Right lobe of liver (tissue), 6 donors: ENCODE results near the gene BRDT. TPM values are rescaled to one million over a fixed set of nuclear protein-coding genes. Genes with fewer than 3 reads are reported as not detected.
"Not testable (repeated sequence)": the region's sequence is repeated elsewhere in the genome, so short reads cannot be mapped to it uniquely, and the experiment has no call there.

Source experiments
- ATAC-seq, 4 donors: fragments of 200-7000 bp; cut with Tn5 transposase; one replicate each; pipeline ENCODE4 v1.9.1; 2020; ENCODE audit warnings: mild to moderate bottlenecking in 4 of 4, moderate library complexity in 4 of 4
- DNase-seq, 3 donors: peaks; one replicate each; pipeline ENCODE4 v3.0.0-alpha.2; 2020
- H3K27ac ChIP-seq, 3 donors: fragments of 200-600 bp; one replicate each; pipeline ENCODE4 v1.8.0; 2022
- H3K27me3 ChIP-seq, 2 donors: fragments of 200-600 bp; one replicate each; pipeline ENCODE4 v1.8.0; 2022
- H3K36me3 ChIP-seq, 4 donors: fragments of 200-600 bp; sonication (generic) in 1 of 4; one replicate each; pipeline versions ENCODE4 v1.5.1 to v1.8.0; 2017 to 2022; ENCODE audit warnings: control low read depth in 1 of 4
- H3K4me1 ChIP-seq, 4 donors: fragments of 200-600 bp; sonication (generic) in 1 of 4; one replicate each; pipeline versions ENCODE4 v1.5.1 to v1.8.0; 2017 to 2022; ENCODE audit warnings: control low read depth in 1 of 4
- H3K4me3 ChIP-seq, 3 donors: fragments of 200-600 bp; one replicate each; pipeline ENCODE4 v1.8.0; 2022
- H3K9me3 ChIP-seq, 4 donors: fragments of 200-600 bp; sonication (generic) in 1 of 4; one replicate each; pipeline versions ENCODE4 v1.5.1 to v1.8.0; 2017 to 2022; ENCODE audit warnings: control low read depth in 1 of 4
- POLR2A ChIP-seq: fragments of 450-650 bp; IDR thresholded peaks from one replicate; pipeline ENCODE4 v1.6.1; 2017; ENCODE audit warnings: antibody characterized with exemption, mild to moderate bottlenecking
- WGBS: methylation state at CpG from one replicate; pipeline ENCODE4 v1.1.6; 2018; ENCODE audit warnings: low coverage, low lambda C conversion rate; ENCODE audit not compliant: insufficient coverage; ENCODE audit errors: missing lambda C conversion rate; 5-methylcytosine and 5-hydroxymethylcytosine counted together
- intact Hi-C, 2 donors: fragments of 100-400 bp; cut with DNase I; formaldehyde crosslinking; loops; one replicate each; pipeline versions ENCODE4 v1.11.2 to v1.14.1; 2022
- total RNA-seq, 6 experiments: library from RNA; depleted of rRNA in 2 of 6; stranded (reverse); fragments of >200 nt in 2 of 6; fragmentation: NEBNext Ultra II Directional in 3 of 6; extraction: Animal tissue kit (Norgen Biotek cat#: 25700) in 3 of 6; gene quantifications; one replicate each; pipeline versions ENCODE4 v1.1.0 to v1.2.4, GENCODE V29; 2016 to 2023
- TF ChIP-seq, protein P1 (sequence below), 4 donors: fragments of 200-600 bp in 3 of 4; fragments of 450-650 bp in 1 of 4; IDR thresholded peaks; one replicate each; pipeline versions ENCODE4 v1.5.1 to v1.8.0; 2016 to 2022; ENCODE audit warnings: antibody characterized with exemption in 4 of 4, mild to moderate bottlenecking in 2 of 4
- donor health status: DM: no; HTN: yes; CAD: no.
- donor health status: DM: no; HTN: no; CAD: no.
- donor health status: DM: no; HTN: no; CAD: no.
- donor health status: DM: no; HTN: yes; CAD: no.
- donor health status: DM: no; HTN: yes; CAD: no.

The BRDT gene
- total RNA-seq, 6 experiments from 2014 or later: not detected

DNA sequence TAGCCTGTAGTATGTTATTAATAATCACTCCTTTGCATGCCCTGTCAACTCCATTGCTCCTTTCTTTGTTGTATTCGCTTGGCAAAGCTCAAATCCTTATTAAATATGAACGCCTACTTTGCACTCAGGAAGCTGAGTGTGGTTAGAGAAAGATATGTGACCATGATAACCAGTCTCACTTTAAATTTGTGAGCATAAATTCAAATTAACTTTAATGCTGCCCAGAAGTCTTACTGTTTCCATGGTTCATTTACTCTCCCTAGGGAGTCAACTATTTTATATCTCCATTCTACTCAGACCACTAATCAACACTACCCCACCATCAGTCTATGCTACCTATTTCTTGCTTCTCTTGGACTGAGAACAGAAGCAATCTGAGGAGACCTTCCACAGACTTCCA, 68.5 kb downstream of the BRDT start:
- WGBS: 61% methylated on average over 2 of the region's 2 CpGs

DNA sequence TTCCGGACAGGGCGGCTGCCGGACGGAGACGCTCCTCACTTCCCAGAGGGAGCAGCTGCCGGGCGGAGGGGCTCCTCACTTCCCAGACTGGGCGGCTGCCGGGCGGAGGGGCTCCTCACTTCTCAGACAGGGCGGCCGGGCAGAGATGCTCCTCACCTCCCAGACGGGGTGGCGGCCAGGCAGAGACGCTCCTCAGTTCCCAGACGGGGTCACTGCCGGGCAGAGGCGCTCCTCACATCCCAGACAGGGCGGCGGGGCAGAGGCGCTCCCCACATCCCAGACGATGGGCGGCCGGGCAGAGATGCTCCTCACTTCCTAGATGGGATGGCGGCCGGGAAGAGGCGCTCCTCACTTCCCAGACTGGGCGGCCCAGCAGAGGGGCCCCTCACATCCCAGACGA, 76.8 kb downstream of the BRDT start:
- H3K4me1 ChIP-seq, ATAC-seq, H3K4me3 ChIP-seq, H3K36me3 ChIP-seq, H3K27me3 ChIP-seq, intact Hi-C loops, H3K27ac ChIP-seq, DNase-seq, H3K9me3 ChIP-seq: not testable (repeated sequence)
- 77% methylated on average over 5 of the region's 29 CpGs for whole genome bisulfite sequencing

More for the DNA sequence above, 68.5 kb downstream of the BRDT start:
- no peak overlapping the region for H3K27ac ChIP-seq
- no peaks in the 10 kb centered on the region for H3K36me3 ChIP-seq
- no peak for DNase-seq
- intact Hi-C loops: no loop called here
- H3K9me3 ChIP-seq: no peaks in the 10 kb centered on the region
- H3K27me3 ChIP-seq: no peaks in the 10 kb centered on the region
- ATAC-seq: no peak
- no peaks in the 10 kb centered on the region for H3K4me1 ChIP-seq
- no peak overlapping the region for H3K4me3 ChIP-seq
- TF ChIP-seq, protein P1, sequence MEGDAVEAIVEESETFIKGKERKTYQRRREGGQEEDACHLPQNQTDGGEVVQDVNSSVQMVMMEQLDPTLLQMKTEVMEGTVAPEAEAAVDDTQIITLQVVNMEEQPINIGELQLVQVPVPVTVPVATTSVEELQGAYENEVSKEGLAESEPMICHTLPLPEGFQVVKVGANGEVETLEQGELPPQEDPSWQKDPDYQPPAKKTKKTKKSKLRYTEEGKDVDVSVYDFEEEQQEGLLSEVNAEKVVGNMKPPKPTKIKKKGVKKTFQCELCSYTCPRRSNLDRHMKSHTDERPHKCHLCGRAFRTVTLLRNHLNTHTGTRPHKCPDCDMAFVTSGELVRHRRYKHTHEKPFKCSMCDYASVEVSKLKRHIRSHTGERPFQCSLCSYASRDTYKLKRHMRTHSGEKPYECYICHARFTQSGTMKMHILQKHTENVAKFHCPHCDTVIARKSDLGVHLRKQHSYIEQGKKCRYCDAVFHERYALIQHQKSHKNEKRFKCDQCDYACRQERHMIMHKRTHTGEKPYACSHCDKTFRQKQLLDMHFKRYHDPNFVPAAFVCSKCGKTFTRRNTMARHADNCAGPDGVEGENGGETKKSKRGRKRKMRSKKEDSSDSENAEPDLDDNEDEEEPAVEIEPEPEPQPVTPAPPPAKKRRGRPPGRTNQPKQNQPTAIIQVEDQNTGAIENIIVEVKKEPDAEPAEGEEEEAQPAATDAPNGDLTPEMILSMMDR (IDR thresholded peaks at IDR 0.05): no peak
- TF ChIP-seq POLR2A: no peak

DNA sequence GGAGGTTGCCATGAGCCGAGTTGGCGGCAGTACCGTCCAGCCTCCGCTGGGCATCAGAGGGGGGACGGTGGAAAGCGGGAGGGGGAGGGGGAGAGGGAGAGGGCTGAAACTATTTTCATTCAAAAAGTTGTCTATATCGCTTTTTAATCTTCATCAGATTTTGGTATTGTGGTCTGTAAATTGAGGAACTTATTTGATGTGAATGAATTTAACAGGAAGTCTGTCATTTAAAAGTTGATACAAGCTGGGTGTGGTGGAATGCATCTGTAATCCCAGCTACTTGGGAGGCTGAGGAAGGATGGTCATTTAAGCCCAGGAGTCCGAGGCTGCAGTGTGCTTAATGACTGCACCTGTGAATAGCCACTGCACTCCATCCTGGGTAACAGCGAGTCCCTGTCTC, 77.6 kb downstream of the BRDT start:
- H3K4me3 ChIP-seq: no peak overlapping the region
- H3K27me3 ChIP-seq: peaks cover 0 to 4% of the 10 kb centered on the region in 2 donors
- WGBS: 68% methylated on average over 9 of the region's 9 CpGs
- no peaks in the 10 kb centered on the region for H3K9me3 ChIP-seq
- H3K27ac ChIP-seq: no peak overlapping the region
- no peak for TF ChIP-seq POLR2A
- intact Hi-C loops: no loop called here
- DNase-seq: no peak
- H3K4me1 ChIP-seq: no peaks in the 10 kb centered on the region
- no peak for ATAC-seq
- H3K36me3 ChIP-seq: no peaks in the 10 kb centered on the region

DNA sequence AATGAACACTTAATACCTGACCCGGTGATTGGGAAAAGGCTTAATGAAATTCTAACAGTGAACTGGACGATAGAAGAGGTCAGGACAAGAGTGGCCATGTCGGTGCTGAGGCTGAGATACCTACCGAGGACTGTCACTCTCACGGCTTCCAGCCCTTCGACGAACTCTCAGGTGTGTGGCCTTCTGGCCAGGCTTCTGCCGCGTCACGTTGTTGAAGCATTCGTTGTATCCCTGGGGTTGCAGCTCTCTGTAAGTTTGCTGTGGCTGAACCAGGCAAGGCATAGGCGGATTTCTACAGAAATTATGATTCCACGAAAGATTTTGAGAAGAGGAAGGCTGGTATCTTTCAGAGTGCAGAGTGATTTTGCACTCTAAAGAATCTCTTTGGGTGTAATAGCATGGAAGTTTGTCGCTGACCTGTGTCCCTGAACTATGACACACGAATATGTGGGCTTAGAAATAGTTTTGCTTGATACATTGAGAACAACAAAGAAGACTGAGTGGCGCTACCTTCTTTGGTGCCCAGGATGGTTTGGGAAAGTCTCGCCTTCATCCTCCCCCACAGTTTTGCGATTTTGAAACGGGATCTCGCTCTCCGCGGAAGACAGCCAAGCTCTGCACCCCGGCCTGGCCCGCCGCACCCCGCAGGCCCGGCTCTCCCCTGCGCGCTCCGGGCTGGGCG, 80.2 kb downstream of the BRDT start:
- Histone ChIP-seq H3K27me3 (peaks cover 0 to 4% of the 10 kb centered on the region in 2 donors), H3K36me3 (no peaks in the 10 kb centered on the region), H3K4me1 (no peaks in the 10 kb centered on the region), H3K27ac (no peak overlapping the region), H3K4me3 (peak overlapping the region in 1 of 3 donors; percentile 40), H3K9me3 (no peaks in the 10 kb centered on the region)
- intact Hi-C loops: no loop called here
- DNase-seq: no peak
- no peak for TF ChIP-seq POLR2A
- TF ChIP-seq, protein P1 (IDR thresholded peaks at IDR 0.05): no peak
- ATAC-seq: no peak
- 37% methylated on average over 14 of the region's 31 CpGs for WGBS

DNA sequence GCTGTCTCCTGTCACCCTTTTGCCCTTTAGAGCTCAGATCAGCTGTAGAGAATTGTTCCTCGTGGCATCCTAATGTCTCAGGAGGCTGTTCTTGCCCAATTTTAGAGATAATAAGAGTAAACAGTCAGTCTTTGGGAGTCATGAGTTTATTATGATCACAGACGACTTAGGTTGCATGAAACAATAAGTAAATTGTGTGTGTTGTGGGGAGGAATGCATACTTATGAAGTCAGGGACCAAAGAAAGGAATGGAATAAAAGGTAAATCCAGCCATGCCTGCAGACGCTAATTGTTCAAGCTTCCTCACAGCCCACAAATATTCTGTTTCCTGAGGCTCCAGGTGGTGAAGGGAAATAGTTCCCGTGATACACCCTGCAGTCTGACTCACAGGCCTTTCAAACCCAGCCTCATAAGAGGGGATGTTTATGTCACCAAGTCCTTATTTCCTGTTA, 81.5 kb downstream of the BRDT start:
- intact Hi-C loops: no loop called here
- Histone ChIP-seq H3K36me3 (no peaks in the 10 kb centered on the region), H3K4me1 (no peaks in the 10 kb centered on the region), H3K27ac (no peak overlapping the region), H3K27me3 (peaks cover 0 to 4% of the 10 kb centered on the region in 2 donors), H3K9me3 (no peaks in the 10 kb centered on the region), H3K4me3 (no peak overlapping the region)
- no peak for DNase-seq
- WGBS: 34% methylated on average over 4 of the region's 4 CpGs
- ATAC-seq: peak in 2 of 4 donors; percentile 35 to 55
- TF ChIP-seq, protein P1 (IDR thresholded peaks at IDR 0.05): no peak
- no peak for TF ChIP-seq POLR2A
